Activated naive CD4-positive, alpha-beta T cell treated with anti-CD3 and anti-CD28 coated beads, Interleukin-2, amount 10 ng/mL, durations not matched to agents 7 days and 5 days (primary cell): Measurements from ENCODE around the gene SYNPR.

ENCODE experiments used
- CTCF ChIA-PET: fragments of 350-600 bp; sonication (Branson Sonifier 250); formaldehyde crosslinking; loops from one replicate; lab custom pipeline; 2021; ENCODE audit warnings: antibody characterized with exemption; lab: Charles Lee
- DNase-seq: peaks from one replicate; pipeline ENCODE4 v3.0.0-alpha.2; 2020
- H3K27ac Mint-ChIP-seq: one replicate; pipeline ENCODE4 v1.8.0; 2021; ENCODE audit warnings: mild to moderate bottlenecking, moderate library complexity, mixed read lengths
- H3K27me3 Mint-ChIP-seq: one replicate; pipeline ENCODE4 v1.8.0; 2021; ENCODE audit warnings: mild to moderate bottlenecking, mixed read lengths
- H3K36me3 Mint-ChIP-seq: one replicate; pipeline ENCODE4 v1.8.0; 2021; ENCODE audit warnings: mixed read lengths
- H3K4me1 Mint-ChIP-seq: one replicate; pipeline ENCODE4 v1.8.0; 2021; ENCODE audit warnings: mixed read lengths
- H3K4me3 Mint-ChIP-seq: one replicate; pipeline ENCODE4 v1.8.0; 2021; ENCODE audit warnings: mild to moderate bottlenecking, moderate library complexity, mixed read lengths
- H3K9me3 Mint-ChIP-seq: one replicate; pipeline ENCODE4 v1.8.0; 2021; ENCODE audit warnings: mixed read lengths

Gene SYNPR

DNA sequence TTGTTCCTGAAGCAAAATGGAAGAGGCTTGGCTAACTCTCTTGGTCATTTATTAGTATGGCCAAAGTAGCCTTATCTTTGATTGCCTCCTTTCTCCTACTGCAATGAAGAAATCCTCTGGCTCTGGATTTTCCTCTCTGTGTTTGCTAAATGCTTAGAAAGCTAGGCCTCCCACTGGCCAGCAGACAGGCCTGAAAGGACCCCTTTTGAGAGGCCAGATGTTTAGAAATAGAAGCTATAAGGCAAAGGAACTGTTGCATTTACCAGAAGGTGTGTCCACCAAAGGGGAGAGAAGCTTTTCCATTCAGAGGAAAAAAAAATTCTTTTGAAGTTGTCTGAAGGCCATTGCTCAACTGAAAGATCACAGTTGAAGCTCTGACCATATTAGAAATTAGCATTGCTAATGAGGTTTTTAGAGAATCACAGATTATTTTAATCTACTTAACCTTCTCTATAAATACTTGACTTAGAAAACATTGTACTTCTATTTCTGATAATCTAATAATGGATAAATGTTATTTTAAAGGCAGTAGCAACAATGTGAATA is 160.8 kb downstream of the SYNPR start:
- Mint-ChIP-seq H3K27me3 (no peaks in the 10 kb centered on the region), H3K9me3 (no peaks in the 10 kb centered on the region), H3K36me3 (no peaks in the 10 kb centered on the region), H3K27ac (no peak overlapping the region), H3K4me1 (no peaks in the 10 kb centered on the region), H3K4me3 (no peak overlapping the region)
- CTCF ChIA-PET = interaction anchor here (0.9 kb wide), 1 partner anchor 14 kb away, joined by 3 read pairs; no protein-coding TSS in a partner anchor
- no peak for DNase-seq

DNA sequence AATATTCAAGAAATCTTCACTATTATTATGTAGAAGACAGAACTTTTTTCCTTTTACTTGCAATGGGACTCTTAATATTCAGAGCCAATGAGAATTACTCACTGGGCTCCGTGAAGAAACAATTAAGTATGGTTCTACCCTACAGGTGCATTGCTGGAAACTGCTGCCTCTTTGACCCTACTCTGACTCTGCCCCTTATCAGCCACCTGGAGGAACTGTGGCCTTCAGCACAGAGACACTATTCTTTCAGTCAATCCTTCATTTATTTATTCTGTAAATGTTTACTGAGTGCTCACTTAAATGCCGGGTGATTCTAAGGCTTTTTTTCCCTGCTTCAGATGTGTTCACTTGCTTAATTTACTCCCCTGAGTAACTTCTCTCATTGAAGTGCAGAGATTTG is 163.2 kb downstream of the SYNPR start:
- no peak for DNase-seq
- CTCF ChIA-PET = no interaction called here
- Mint-ChIP-seq H3K27me3 (no peaks in the 10 kb centered on the region), H3K4me3 (no peak overlapping the region), H3K36me3 (no peaks in the 10 kb centered on the region), H3K27ac (no peak overlapping the region), H3K9me3 (no peaks in the 10 kb centered on the region), H3K4me1 (no peaks in the 10 kb centered on the region)

DNA sequence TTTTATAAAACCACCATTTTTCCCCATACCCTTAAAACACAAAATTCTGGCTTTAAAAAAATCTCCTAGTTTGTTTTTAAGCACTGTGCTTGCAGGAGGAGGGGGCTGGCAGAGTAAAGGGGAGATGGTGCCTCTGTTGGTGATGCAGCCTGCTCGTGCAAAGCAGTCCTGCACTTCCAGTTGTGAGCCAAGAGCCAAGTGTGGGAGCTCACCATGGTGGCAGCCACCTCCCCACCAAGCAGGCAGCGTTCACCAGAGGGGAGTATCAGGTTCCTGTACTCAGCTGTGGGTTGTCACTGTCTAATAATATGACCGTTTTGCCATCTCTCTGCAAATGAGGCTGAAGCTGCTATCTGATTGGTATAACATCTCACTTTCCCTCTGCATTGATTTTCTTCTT is 164.8 kb downstream of the SYNPR start:
- CTCF ChIA-PET = no interaction called here
- Mint-ChIP-seq H3K27me3 (no peaks in the 10 kb centered on the region), H3K27ac (no peak overlapping the region)

DNA sequence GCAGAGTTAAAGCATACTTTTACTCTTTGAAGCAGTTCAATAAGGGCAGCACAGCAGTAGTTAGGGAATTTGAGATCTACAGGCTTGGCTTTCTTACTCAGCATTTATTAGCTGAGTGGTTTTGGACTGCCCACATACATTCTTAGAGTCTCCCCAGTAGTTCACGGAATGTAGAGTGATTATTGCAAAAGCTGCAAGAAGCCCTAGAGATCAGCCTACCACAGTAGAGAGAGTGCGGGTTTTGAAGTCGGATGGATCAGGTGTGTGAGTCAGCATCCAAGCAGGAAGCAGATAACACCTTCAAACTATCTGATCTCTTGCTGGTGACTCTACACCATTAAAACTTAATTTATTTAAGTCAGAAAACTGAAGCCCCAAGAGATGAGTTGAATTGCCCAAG is 171.9 kb downstream of the SYNPR start:
- Mint-ChIP-seq H3K27ac (no peak overlapping the region), H3K27me3 (no peaks in the 10 kb centered on the region), H3K4me3 (no peak overlapping the region), H3K9me3 (no peaks in the 10 kb centered on the region), H3K36me3 (no peaks in the 10 kb centered on the region), H3K4me1 (no peaks in the 10 kb centered on the region)
- CTCF ChIA-PET = no interaction called here
- no peak for DNase-seq

More for the DNA sequence above, 164.8 kb downstream of the SYNPR start:
- no peak for DNase-seq
- H3K4me3 Mint-ChIP-seq = no peak overlapping the region
- no peaks in the 10 kb centered on the region for H3K36me3 Mint-ChIP-seq
- H3K9me3 Mint-ChIP-seq = no peaks in the 10 kb centered on the region
- no peaks in the 10 kb centered on the region for H3K4me1 Mint-ChIP-seq

DNA sequence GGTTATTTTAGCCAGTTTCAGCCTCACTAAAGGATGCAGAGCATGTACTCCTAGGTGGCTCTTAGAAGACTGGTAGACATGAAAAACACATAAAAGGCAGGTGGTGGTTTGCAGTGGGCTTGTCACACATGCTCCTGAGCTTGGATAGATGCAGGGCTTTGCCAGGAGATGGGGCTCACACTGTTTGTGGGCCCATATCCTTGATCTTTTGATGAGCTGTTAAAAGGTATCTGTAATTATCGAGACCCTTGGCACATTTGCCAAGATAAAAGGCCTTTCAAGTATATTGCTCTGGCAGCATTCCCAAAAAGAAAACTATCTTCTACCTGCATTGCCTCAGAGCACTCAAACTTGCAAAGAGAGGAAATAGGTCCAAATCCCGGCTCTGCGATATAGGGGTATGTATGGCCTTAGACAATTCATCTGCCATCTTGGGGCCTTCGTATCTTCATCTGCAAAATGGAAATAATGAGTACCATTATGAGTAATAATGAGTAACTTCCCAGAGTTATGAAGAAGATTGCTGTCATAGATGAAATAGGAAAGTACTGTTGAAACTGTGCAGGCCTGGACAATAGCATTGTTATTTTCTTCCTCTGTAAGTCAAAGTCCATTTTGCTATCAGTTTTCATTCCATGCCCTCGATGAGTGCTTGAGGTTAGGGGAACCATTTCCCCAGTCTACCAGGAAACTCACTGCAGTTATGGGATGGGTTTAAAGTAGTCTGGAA is 172.7 kb downstream of the SYNPR start:
- no peak for DNase-seq
- H3K4me1 Mint-ChIP-seq = no peaks in the 10 kb centered on the region
- H3K9me3 Mint-ChIP-seq = no peaks in the 10 kb centered on the region
- H3K27me3 Mint-ChIP-seq = no peaks in the 10 kb centered on the region
- no peak overlapping the region for H3K4me3 Mint-ChIP-seq
- H3K27ac Mint-ChIP-seq = no peak overlapping the region
- no peaks in the 10 kb centered on the region for H3K36me3 Mint-ChIP-seq
- CTCF ChIA-PET = no interaction called here

DNA sequence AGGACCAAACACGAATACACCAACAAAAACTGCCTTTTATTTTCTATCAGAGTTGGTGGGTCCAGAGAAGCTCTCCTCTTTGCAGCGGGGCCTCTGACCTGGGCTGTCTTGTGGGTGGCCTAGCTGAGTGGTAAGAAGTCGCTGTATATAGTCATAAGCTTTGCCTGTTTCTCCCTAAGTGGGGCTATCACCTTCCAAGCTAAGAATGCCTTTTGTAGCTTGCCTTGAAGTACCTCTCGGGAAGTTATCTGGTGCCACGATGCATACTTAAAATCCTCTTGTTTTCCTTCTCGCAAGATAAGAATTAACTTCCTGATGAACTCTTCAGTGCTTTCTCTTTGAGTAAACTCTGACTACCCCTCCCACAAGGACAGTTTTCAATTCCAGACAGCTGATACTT is 178.8 kb downstream of the SYNPR start:
- Mint-ChIP-seq H3K27me3 (no peaks in the 10 kb centered on the region), H3K27ac (no peak overlapping the region), H3K4me1 (no peaks in the 10 kb centered on the region), H3K36me3 (no peaks in the 10 kb centered on the region), H3K9me3 (no peaks in the 10 kb centered on the region), H3K4me3 (no peak overlapping the region)
- no peak for DNase-seq
- CTCF ChIA-PET = no interaction called here

DNA sequence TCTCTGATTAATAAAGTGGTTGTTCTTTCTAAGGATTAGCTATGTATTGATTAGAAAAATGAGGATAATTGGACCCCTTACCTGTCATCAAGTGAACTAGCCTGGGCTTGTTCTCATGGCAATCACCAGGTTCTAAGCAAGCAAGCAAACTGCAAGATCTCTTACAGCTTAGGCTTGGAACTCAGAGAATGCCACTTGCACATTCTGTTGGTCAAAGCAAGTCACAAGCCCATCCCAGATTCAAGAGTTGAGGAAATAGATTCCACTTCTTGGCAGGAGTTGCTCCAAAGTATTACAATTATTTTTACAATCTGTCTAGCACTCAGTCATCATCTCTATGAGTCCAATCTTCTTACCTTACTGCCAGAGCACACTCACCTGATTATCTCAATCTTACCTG is 180.3 kb downstream of the SYNPR start:
- no peaks in the 10 kb centered on the region for H3K9me3 Mint-ChIP-seq
- CTCF ChIA-PET = no interaction called here
- H3K36me3 Mint-ChIP-seq = no peaks in the 10 kb centered on the region
- no peak overlapping the region for H3K27ac Mint-ChIP-seq
- no peak overlapping the region for H3K4me3 Mint-ChIP-seq
- no peaks in the 10 kb centered on the region for H3K4me1 Mint-ChIP-seq
- H3K27me3 Mint-ChIP-seq = no peaks in the 10 kb centered on the region
- no peak for DNase-seq

DNA sequence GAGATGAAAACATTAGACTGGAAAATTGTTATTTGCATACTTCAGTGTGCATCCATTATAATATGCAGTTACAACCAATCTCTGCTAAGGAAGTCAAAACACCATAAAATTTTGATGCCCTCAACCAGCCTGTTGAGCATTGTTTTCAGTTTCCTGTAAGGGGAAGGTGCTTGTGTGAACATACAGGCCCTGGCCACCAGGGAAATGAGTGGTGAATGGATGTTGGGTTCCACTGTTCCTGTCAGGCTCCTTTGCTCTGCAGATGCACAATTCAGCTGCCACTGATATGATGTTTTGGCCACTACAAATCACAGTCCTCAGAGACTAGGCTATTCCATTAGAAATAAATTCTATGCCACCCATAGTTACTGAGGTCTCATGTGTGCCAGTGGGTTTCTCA is 184.6 kb downstream of the SYNPR start:
- CTCF ChIA-PET = no interaction called here
- Mint-ChIP-seq H3K9me3 (no peaks in the 10 kb centered on the region), H3K36me3 (no peaks in the 10 kb centered on the region), H3K4me3 (no peak overlapping the region), H3K4me1 (no peaks in the 10 kb centered on the region), H3K27me3 (no peaks in the 10 kb centered on the region), H3K27ac (no peak overlapping the region)
- DNase-seq = no peak

DNA sequence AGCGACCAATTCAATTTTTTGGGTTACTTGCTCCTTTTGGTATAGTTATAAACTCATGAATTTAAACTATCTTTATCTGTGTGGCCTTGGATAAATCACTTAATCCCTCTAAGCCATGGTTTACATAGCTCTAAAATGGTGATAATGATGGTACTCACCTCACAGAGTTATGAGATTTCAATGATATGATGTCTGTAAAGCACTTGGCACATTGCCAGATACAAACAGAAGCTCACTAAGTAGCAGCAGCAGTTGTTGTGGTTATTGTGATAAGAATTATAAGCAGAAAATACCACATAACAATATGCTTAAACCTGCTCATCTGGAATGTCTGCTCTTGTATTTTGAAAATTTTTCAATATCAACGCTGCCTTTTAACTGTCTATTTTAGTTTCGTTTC is 189.3 kb downstream of the SYNPR start:
- no peak overlapping the region for H3K4me3 Mint-ChIP-seq
- H3K27ac Mint-ChIP-seq = no peak overlapping the region
- CTCF ChIA-PET = no interaction called here
- H3K4me1 Mint-ChIP-seq = no peaks in the 10 kb centered on the region
- no peaks in the 10 kb centered on the region for H3K36me3 Mint-ChIP-seq
- no peak for DNase-seq
- no peaks in the 10 kb centered on the region for H3K27me3 Mint-ChIP-seq
- H3K9me3 Mint-ChIP-seq = no peaks in the 10 kb centered on the region

DNA sequence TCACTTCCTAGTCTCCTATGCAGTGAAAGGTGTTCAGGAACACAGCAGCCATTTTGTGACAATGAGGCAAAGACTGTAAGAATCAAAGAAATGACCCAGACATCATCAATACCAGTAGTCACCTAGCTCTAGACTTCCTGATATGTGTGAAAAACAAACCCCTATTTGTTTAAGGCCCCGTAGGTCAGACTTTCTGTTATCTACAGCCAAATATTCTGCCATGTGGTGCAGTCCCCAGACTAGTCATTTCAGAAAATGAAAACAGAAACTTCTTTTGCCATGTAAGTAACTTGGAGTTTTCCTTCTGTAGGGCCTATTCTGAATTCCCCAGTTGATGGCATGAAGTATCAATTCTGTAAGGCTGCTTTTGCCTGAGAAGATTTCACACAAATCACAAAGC is 192.6 kb downstream of the SYNPR start:
- no peak for DNase-seq
- no peaks in the 10 kb centered on the region for H3K27me3 Mint-ChIP-seq
- H3K4me1 Mint-ChIP-seq = no peaks in the 10 kb centered on the region
- H3K4me3 Mint-ChIP-seq = no peak overlapping the region
- no peaks in the 10 kb centered on the region for H3K36me3 Mint-ChIP-seq
- H3K9me3 Mint-ChIP-seq = no peaks in the 10 kb centered on the region
- H3K27ac Mint-ChIP-seq = no peak overlapping the region
- CTCF ChIA-PET = no interaction called here

DNA sequence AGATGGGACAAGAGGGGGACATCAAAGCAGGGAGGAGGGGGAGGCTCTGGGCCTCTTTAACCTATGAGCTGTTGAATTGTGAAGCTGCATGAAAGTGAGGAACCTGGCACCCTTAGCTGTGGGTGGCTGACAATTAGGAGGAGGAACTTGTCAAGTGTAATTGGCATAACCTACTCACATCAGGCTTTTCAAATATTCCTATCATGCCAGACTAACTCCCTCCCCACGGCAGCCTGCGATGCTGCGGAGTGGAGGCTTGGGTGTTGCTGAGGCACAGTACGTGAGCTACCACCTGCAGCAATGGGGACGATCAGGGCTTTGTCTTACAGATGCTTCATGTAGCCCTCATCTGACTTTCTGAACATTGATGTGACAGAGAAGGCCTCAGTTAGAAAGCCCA is 193.7 kb downstream of the SYNPR start:
- H3K4me1 Mint-ChIP-seq = no peaks in the 10 kb centered on the region
- no peak for DNase-seq
- no peak overlapping the region for H3K27ac Mint-ChIP-seq
- H3K4me3 Mint-ChIP-seq = no peak overlapping the region
- no peaks in the 10 kb centered on the region for H3K9me3 Mint-ChIP-seq
- H3K36me3 Mint-ChIP-seq = no peaks in the 10 kb centered on the region
- CTCF ChIA-PET = no interaction called here
- H3K27me3 Mint-ChIP-seq = no peaks in the 10 kb centered on the region

DNA sequence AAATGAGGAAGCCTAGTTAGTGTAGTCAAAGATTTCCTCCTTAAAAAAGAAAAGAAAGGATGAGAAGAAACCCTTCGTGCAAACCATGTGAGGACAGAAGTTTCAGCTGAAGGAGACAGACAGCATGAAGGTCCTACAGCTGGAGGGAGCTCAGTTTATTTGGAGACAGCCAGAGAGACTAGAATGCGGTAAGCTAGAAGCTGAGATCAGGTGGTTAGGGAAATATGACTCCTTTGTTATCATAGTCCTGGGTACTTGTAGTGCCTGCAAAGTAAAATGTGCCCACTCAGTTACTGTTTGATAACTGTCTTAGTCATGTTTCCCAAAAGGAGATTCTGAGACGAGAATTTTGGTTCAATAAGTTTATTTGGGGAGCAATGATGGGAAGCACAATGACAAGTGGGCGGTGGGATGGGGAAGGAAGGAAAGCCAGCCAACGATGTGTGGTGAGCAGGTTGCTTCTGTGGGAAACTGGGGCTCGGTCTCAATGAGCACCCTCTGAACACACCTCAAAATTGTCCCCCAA is 195.6 kb downstream of the SYNPR start:
- H3K27ac Mint-ChIP-seq = no peak overlapping the region
- no peak overlapping the region for H3K4me3 Mint-ChIP-seq
- peaks cover 3% of the 10 kb centered on the region for H3K9me3 Mint-ChIP-seq
- no peaks in the 10 kb centered on the region for H3K4me1 Mint-ChIP-seq
- CTCF ChIA-PET = no interaction called here
- no peaks in the 10 kb centered on the region for H3K27me3 Mint-ChIP-seq
- no peak for DNase-seq
- no peaks in the 10 kb centered on the region for H3K36me3 Mint-ChIP-seq

DNA sequence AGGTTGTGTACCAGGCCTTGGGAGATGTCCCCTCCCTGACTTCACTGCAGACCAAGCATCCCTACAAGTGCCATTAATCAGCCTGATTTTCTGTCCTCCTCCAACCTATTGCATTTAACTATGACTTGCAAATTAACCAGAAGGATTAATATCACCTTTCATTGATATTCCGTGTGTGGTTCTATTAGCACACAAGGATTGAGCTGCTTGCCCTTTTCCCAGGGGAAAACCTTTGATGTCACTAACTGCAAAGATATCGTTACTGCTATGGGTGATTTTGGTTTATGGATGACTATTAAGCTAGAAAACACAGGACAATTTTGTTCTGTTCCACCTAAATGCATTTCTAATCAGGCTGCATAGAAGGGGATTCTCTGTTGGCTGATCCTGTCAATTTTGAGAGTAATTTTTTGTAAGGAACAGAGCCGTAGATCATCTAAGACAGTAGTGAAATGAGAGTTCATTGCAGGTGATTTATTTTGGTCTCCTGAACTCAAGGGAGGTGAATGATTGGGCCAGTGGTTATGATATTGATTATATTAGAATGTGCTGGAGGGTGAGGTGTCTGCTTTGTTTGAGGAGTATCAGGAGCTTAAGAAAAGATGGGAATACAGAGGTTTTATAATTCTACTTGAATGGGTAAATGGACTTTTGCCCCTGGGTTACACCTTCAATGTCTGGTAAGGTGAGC is 196.9 kb downstream of the SYNPR start:
- Mint-ChIP-seq H3K27me3 (no peaks in the 10 kb centered on the region), H3K9me3 (peaks cover 3% of the 10 kb centered on the region), H3K27ac (no peak overlapping the region), H3K4me1 (no peaks in the 10 kb centered on the region), H3K4me3 (no peak overlapping the region), H3K36me3 (no peaks in the 10 kb centered on the region)
- CTCF ChIA-PET = no interaction called here
- no peak for DNase-seq

DNA sequence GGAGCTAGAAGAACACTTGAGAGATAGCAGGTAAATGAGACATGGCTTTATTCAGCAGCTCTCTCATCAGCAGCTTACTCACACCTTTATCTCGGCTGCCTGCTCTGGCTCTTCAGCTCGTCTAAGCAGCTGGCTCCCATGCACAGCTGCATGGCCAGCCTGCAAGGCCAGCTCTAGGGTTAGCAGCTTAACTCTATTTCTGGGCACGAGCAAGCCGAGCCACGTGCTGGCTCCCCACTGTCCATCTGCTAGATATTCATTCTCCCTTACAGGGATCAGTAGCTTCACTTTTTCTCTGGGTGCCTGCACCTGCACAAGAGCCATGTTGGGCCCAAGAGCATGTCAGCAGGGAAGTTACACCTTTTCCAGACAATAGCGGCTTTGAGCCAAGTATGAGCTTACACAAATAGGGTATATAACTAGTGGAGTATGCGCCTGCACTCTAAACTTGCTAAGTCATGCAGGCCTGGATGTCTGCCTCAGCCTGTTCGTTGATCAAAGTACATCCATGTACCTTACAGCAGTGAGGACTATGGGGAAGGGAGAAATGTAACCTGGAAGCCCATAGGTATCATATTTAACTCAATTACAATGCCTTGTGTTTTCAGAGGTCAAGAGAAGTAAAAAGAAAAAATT is 199.5 kb downstream of the SYNPR start:
- no peak overlapping the region for H3K27ac Mint-ChIP-seq
- peaks cover 3% of the 10 kb centered on the region for H3K9me3 Mint-ChIP-seq

More for the DNA sequence above, 199.5 kb downstream of the SYNPR start:
- Mint-ChIP-seq H3K4me1 (no peaks in the 10 kb centered on the region), H3K27me3 (no peaks in the 10 kb centered on the region), H3K4me3 (no peak overlapping the region), H3K36me3 (no peaks in the 10 kb centered on the region)
- CTCF ChIA-PET = no interaction called here
- DNase-seq = no peak
